H9 (cell line): ENCODE results near the gene CSRP1. TPM values are rescaled to one million over a fixed set of nuclear protein-coding genes. Genes with fewer than 3 reads are reported as not detected.

ENCODE experiments used
- DNase-seq: peaks from one replicate; pipeline ENCODE4 v3.0.0-alpha.2; 2017
- H2AFZ ChIP-seq: one replicate; pipeline ENCODE4 v1.6.1; 2013; ENCODE audit warnings: mild to moderate bottlenecking, low read length, control low read depth, moderate library complexity
- H2AK5ac ChIP-seq: 2 replicates; pipeline ENCODE4 v1.6.1; 2013; ENCODE audit warnings: low read length, control low read depth, mixed read lengths; ENCODE audit not compliant: insufficient read length
- H2BK120ac ChIP-seq: one replicate; pipeline ENCODE4 v1.6.1; 2013; ENCODE audit warnings: low read depth, mild to moderate bottlenecking, low read length, control low read depth, inconsistent platforms; ENCODE audit not compliant: poor library complexity, severe bottlenecking
- H2BK12ac ChIP-seq: 2 replicates; pipeline ENCODE4 v1.6.1; 2013; ENCODE audit warnings: low read length, control low read depth, mixed read lengths, low read depth; ENCODE audit not compliant: insufficient read length
- H2BK15ac ChIP-seq: 2 replicates; pipeline ENCODE4 v1.6.1; 2013; ENCODE audit warnings: low read depth, low read length, control low read depth
- H2BK20ac ChIP-seq: one replicate; pipeline ENCODE4 v1.6.1; 2013; ENCODE audit warnings: low read depth, mild to moderate bottlenecking, low read length, control low read depth, inconsistent platforms; ENCODE audit not compliant: poor library complexity, severe bottlenecking
- H2BK5ac ChIP-seq: 2 replicates; pipeline ENCODE4 v1.6.1; 2013; ENCODE audit warnings: low read length, control low read depth, mixed read lengths; ENCODE audit not compliant: insufficient read length
- H3K14ac ChIP-seq: 2 replicates; pipeline ENCODE4 v1.6.1; 2013; ENCODE audit warnings: low read length, control low read depth; ENCODE audit not compliant: insufficient read depth
- H3K18ac ChIP-seq: 2 replicates; pipeline ENCODE4 v1.6.1; 2013; ENCODE audit warnings: low read depth, mild to moderate bottlenecking, mixed read lengths, low read length, control low read depth; ENCODE audit not compliant: insufficient read length
- H3K23ac ChIP-seq: 2 replicates; pipeline ENCODE4 v1.6.1; 2013; ENCODE audit warnings: low read length, control low read depth, mixed read lengths, low read depth; ENCODE audit not compliant: insufficient read length
- H3K23me2 ChIP-seq: 2 replicates; pipeline ENCODE4 v1.6.1; 2013; ENCODE audit warnings: low read depth, mild to moderate bottlenecking, mixed read lengths, low read length, control low read depth; ENCODE audit not compliant: insufficient read length, poor library complexity, severe bottlenecking
- H3K27ac ChIP-seq: 2 replicates; pipeline ENCODE4 v1.5.1; 2013; ENCODE audit warnings: low read length, control low read depth, mixed read lengths, low read depth; ENCODE audit not compliant: insufficient read length
- H3K27me3 ChIP-seq: 2 replicates; pipeline ENCODE4 v1.6.1; 2013; ENCODE audit warnings: low read length, control low read depth, inconsistent platforms; ENCODE audit not compliant: insufficient read depth
- H3K4ac ChIP-seq: 2 replicates; pipeline ENCODE4 v1.6.1; 2013; ENCODE audit warnings: low read depth, mild to moderate bottlenecking, control low read depth, inconsistent platforms, low read length, moderate library complexity
- H3K4me1 ChIP-seq: 2 replicates; pipeline ENCODE4 v1.6.1; 2013; ENCODE audit warnings: low read length, control low read depth, inconsistent platforms; ENCODE audit not compliant: insufficient read depth
- H3K4me2 ChIP-seq: 2 replicates; pipeline ENCODE4 v1.6.1; 2013; ENCODE audit warnings: low read length, control low read depth, mixed read lengths; ENCODE audit not compliant: insufficient read length, insufficient read depth
- H3K56ac ChIP-seq: 2 replicates; pipeline ENCODE4 v1.6.1; 2013; ENCODE audit warnings: low read depth, mild to moderate bottlenecking, mixed read lengths, low read length, control low read depth; ENCODE audit not compliant: insufficient read length
- H3K79me1 ChIP-seq: 2 replicates; pipeline ENCODE4 v1.6.1; 2013; ENCODE audit warnings: low read depth, mild to moderate bottlenecking, moderate library complexity, low read length, control low read depth, inconsistent platforms; ENCODE audit not compliant: insufficient read depth, poor library complexity, severe bottlenecking
- H3K79me2 ChIP-seq: 2 replicates; pipeline ENCODE4 v1.6.1; 2013; ENCODE audit warnings: low read length, control low read depth, inconsistent platforms; ENCODE audit not compliant: insufficient read depth
- H3K9ac ChIP-seq: 2 replicates; pipeline ENCODE4 v1.6.1; 2013; ENCODE audit warnings: low read length, control low read depth, mixed read lengths; ENCODE audit not compliant: insufficient read length; ENCODE audit errors: extremely low read depth
- H3K9me3 ChIP-seq: one replicate; pipeline ENCODE4 v1.6.1; 2013; ENCODE audit warnings: low read depth, low read length, inconsistent platforms; ENCODE audit not compliant: control insufficient read depth
- H3T11ph ChIP-seq: one replicate; pipeline ENCODE4 v1.6.1; 2013; ENCODE audit warnings: mild to moderate bottlenecking, low read length, control low read depth, inconsistent platforms
- H4K20me1 ChIP-seq: one replicate; pipeline ENCODE4 v1.6.1; 2013; ENCODE audit not compliant: control insufficient read depth, insufficient read length, insufficient read depth
- H4K5ac ChIP-seq: 2 replicates; pipeline ENCODE4 v1.6.1; 2013; ENCODE audit warnings: low read depth, mild to moderate bottlenecking, mixed read lengths, low read length, control low read depth; ENCODE audit not compliant: insufficient read length
- H4K8ac ChIP-seq: replicated peaks from 2 replicates; pipeline ENCODE4 v1.6.1; 2013; ENCODE audit warnings: low read length, control low read depth, mixed read lengths, low read depth; ENCODE audit not compliant: insufficient read length
- H4K91ac ChIP-seq: 2 replicates; pipeline ENCODE4 v1.6.1; 2013; ENCODE audit warnings: low read depth, mild to moderate bottlenecking, moderate library complexity, mixed read lengths, low read length, control low read depth; ENCODE audit not compliant: insufficient read length
- H3K27ac Mint-ChIP-seq, 3 experiments: 2 replicates in 2 of 3; 3 replicates in 1 of 3; pipeline ENCODE4 v1.8.0; 2020 to 2021; ENCODE audit warnings: mixed read lengths in 3 of 3, mild to moderate bottlenecking in 1 of 3, moderate library complexity in 1 of 3
- H3K27me3 Mint-ChIP-seq: 2 replicates; pipeline ENCODE4 v1.8.0; 2021; ENCODE audit warnings: low read depth, mild to moderate bottlenecking, moderate library complexity, mixed read lengths
- H3K36me3 Mint-ChIP-seq, 3 experiments: 2 replicates in 2 of 3; 3 replicates in 1 of 3; pipeline ENCODE4 v1.8.0; 2020 to 2021; ENCODE audit warnings: low read depth in 3 of 3, mixed read lengths in 3 of 3; ENCODE audit not compliant: insufficient read depth in 1 of 3
- H3K4me1 Mint-ChIP-seq, 2 experiments: 2 replicates each; pipeline ENCODE4 v1.8.0; 2020; ENCODE audit warnings: mixed read lengths in 2 of 2
- H3K4me3 Mint-ChIP-seq, 2 experiments: 2 replicates in 1 of 2; 3 replicates in 1 of 2; pipeline ENCODE4 v1.8.0; 2020 to 2021; ENCODE audit warnings: mild to moderate bottlenecking in 2 of 2, mixed read lengths in 2 of 2, moderate library complexity in 1 of 2
- H3K9me3 Mint-ChIP-seq, 2 experiments: 2 replicates in 1 of 2; 3 replicates in 1 of 2; pipeline ENCODE4 v1.8.0; 2020; ENCODE audit warnings: mild to moderate bottlenecking in 2 of 2, mixed read lengths in 2 of 2, moderate library complexity in 1 of 2
- CTCF ChIP-seq: fragments of 200-600 bp; sonication (generic); conservative IDR thresholded peaks from 3 replicates; pipeline ENCODE4 v1.8.0; 2021; ENCODE audit warnings: antibody characterized with exemption, mild to moderate bottlenecking
- WGBS: extraction: QIAGEN DNeasy Blood & Tissue Kit; methylation state at CpG from one replicate; pipeline ENCODE4 v1.1.7; 2013; ENCODE audit warnings: missing lambda C conversion rate, low lambda C conversion rate, mixed read lengths; ENCODE audit not compliant: insufficient read length; ENCODE audit errors: extremely low coverage; 5-methylcytosine and 5-hydroxymethylcytosine counted together
- total RNA-seq: library from RNA; stranded (reverse); gene quantifications from 2 replicates; pipeline ENCODE4 v1.2.1, GENCODE V29; 2021

Gene CSRP1
- total RNA-seq, 1 experiment from 2014 or later: 0.44 TPM

DNA sequence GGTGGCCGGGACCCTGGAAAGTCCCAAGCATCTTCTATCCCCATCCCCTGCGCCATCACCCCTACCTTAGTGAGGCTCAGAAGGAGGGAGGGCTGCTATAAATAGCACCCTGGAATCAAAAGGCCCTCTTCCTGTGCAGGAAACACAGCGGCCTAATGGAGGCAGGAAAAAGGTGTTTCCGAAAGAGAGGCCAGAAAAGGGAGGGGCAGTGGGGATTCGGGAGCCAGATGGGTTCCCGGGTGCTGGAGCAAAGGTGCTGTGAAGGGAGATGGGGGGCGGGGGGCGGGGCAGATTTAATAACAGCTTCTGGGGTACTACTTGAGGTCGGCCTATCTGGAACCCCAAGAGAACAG, 48.6 kb upstream of the CSRP1 start:
- no peaks in the 10 kb centered on the region for H3K79me1 ChIP-seq
- H4K91ac ChIP-seq: no peak overlapping the region
- no peak overlapping the region for H3K9ac ChIP-seq
- no peak overlapping the region for H3K23ac ChIP-seq
- no peak overlapping the region for H2AFZ ChIP-seq
- H3K27ac ChIP-seq: no peak overlapping the region
- H3K4me2 ChIP-seq: no peak overlapping the region
- H3T11ph ChIP-seq: no peak overlapping the region
- H3K9me3 ChIP-seq: no peaks in the 10 kb centered on the region
- H3K9me3 Mint-ChIP-seq: no peaks in the 10 kb centered on the region
- H2BK15ac ChIP-seq: no peak overlapping the region
- H3K79me2 ChIP-seq: no peaks in the 10 kb centered on the region
- H2BK5ac ChIP-seq: no peak overlapping the region
- no peak overlapping the region for H4K5ac ChIP-seq
- 0 out of 2 replicates have a peak, but pooled peaks cover 3% of the 10 kb centered on the region for H3K4me1 ChIP-seq
- H2BK120ac ChIP-seq: no peak overlapping the region
- H3K27me3 Mint-ChIP-seq: peaks cover 17% of the 10 kb centered on the region
- H3K18ac ChIP-seq: no peak overlapping the region
- no CpG with 5 or more reads among the region's 9 CpGs for WGBS
- H3K14ac ChIP-seq: no peak overlapping the region
- H3K4me3 Mint-ChIP-seq: no peak overlapping the region
- no peaks in the 10 kb centered on the region for H3K36me3 Mint-ChIP-seq
- H3K27ac Mint-ChIP-seq: no peak overlapping the region
- no peak overlapping the region for H2AK5ac ChIP-seq
- no peaks in the 10 kb centered on the region for H4K20me1 ChIP-seq
- H3K4ac ChIP-seq: no peak overlapping the region
- no peak overlapping the region for H2BK20ac ChIP-seq
- peaks cover 14 to 15% of the 10 kb centered on the region in 2 experiments for H3K4me1 Mint-ChIP-seq
- H3K27me3 ChIP-seq: no peaks in the 10 kb centered on the region
- TF ChIP-seq CTCF: no peak
- no peaks in the 10 kb centered on the region for H3K23me2 ChIP-seq
- no peak overlapping the region for H4K8ac ChIP-seq
- H3K56ac ChIP-seq: no peak overlapping the region
- H2BK12ac ChIP-seq: no peak overlapping the region
- DNase-seq: no peak
